Fibroblast of lung (primary cell): ENCODE data around the gene DNAJC6.

Experiments used
- CTCF ChIP-seq, 2 donors: IDR thresholded peaks in 1 of 2; conservative IDR thresholded peaks in 1 of 2; 1 replicate in 1 of 2; 2 replicates in 1 of 2; pipeline ENCODE4 v1.5.1; 2011 to 2012; ENCODE audit warnings: low read length in 2 of 2, control low read depth in 1 of 2, inconsistent platforms in 1 of 2, low read depth in 1 of 2, mild to moderate bottlenecking in 1 of 2
- EZH2 ChIP-seq: IDR thresholded peaks from 2 replicates; pipeline ENCODE4 v1.5.1; 2012; ENCODE audit warnings: low read length, control low read depth, mild to moderate bottlenecking; ENCODE audit errors: missing control alignments

- TF ChIP-seq EZH2 (no peak), CTCF (conservative IDR thresholded peaks at IDR 0.05 in 1 of 2, IDR thresholded peaks at IDR 0.05 in 1 of 2; ENCODE audit: low read depth in 1 of 2, low read length in 2 of 2) (no peak)
Measured at GRCh38 chr1:65259816-65260215, 49.5 kb upstream of the DNAJC6 start.
